Lower lobe of right lung (tissue), 2 donors: Measurements from ENCODE around the gene FIBIN. TPM values are rescaled to one million over a fixed set of nuclear protein-coding genes. Genes with fewer than 3 reads are reported as not detected.

ENCODE experiments used
- ATAC-seq, 2 donors: fragments of 200-7000 bp; cut with Tn5 transposase; one replicate each; pipeline ENCODE4 v1.9.1; 2020 to 2022; ENCODE audit warnings: mild to moderate bottlenecking in 2 of 2, moderate library complexity in 2 of 2
- DNase-seq: peaks from one replicate; pipeline ENCODE4 v3.0.0-alpha.2; 2020
- H3K27ac ChIP-seq: fragments of 200-600 bp; one replicate; pipeline ENCODE4 v1.8.0; 2022
- H3K27me3 ChIP-seq: fragments of 200-600 bp; one replicate; pipeline ENCODE4 v1.8.0; 2022; ENCODE audit warnings: low read depth
- H3K36me3 ChIP-seq: fragments of 200-600 bp; one replicate; pipeline ENCODE4 v1.8.0; 2022; ENCODE audit warnings: mild to moderate bottlenecking
- H3K4me1 ChIP-seq: fragments of 200-600 bp; one replicate; pipeline ENCODE4 v1.8.0; 2022
- H3K4me3 ChIP-seq: fragments of 200-600 bp; one replicate; pipeline ENCODE4 v1.8.0; 2022; ENCODE audit warnings: mild to moderate bottlenecking
- H3K9me3 ChIP-seq: fragments of 200-600 bp; one replicate; pipeline ENCODE4 v1.8.0; 2022
- CTCF ChIP-seq: fragments of 200-600 bp; IDR thresholded peaks from one replicate; pipeline ENCODE4 v1.8.0; 2022; ENCODE audit warnings: antibody characterized with exemption, mild to moderate bottlenecking
- intact Hi-C: fragments of 100-400 bp; cut with DNase I; formaldehyde crosslinking; loops from one replicate; pipeline ENCODE4 v1.11.0; 2022
- total RNA-seq: library from RNA; stranded (reverse); fragmentation: NEBNext Ultra II Directional; extraction: Animal tissue kit (Norgen Biotek cat#: 25700); gene quantifications from one replicate; pipeline ENCODE4 v1.2.1, GENCODE V29; 2021
- donor health status: DM: no; HTN: yes; CAD: no; lungs with severe emphysema.

FIBIN gene
- total RNA-seq, 1 donor from 2014 or later: 27.8 TPM

- H3K36me3 ChIP-seq: no peaks in the 10 kb centered on the region
- no peak within 1 kb of the TSS for H3K27ac ChIP-seq
- no peak for TF ChIP-seq CTCF
- H3K27me3 ChIP-seq: no peaks in the 10 kb centered on the region
- DNase-seq: no peak
- intact Hi-C loops: no loop called here
- no peak within 1 kb of the TSS for H3K4me3 ChIP-seq
- no peaks in the 10 kb centered on the region for H3K4me1 ChIP-seq
- H3K9me3 ChIP-seq: no peaks in the 10 kb centered on the region
- peak; percentile 43 to 75 for ATAC-seq
These were observed 46.6 kb downstream of the FIBIN start, which contains the start of gene BBOX1 for GRCh38 chr11:27040302-27041115. Gene BBOX1, plus strand, starts transcription at chr11:27040815. Its CDS starts 14,616 bp downstream, at chr11:27055431.

GRCh38 chr11:27041141-27041899 is 47.4 kb downstream of the FIBIN start:
- Histone ChIP-seq H3K36me3 (no peaks in the 10 kb centered on the region), H3K27me3 (no peaks in the 10 kb centered on the region), H3K27ac (no peak overlapping the region), H3K9me3 (no peaks in the 10 kb centered on the region), H3K4me1 (no peaks in the 10 kb centered on the region), H3K4me3 (no peak overlapping the region)
- no peak for TF ChIP-seq CTCF
- no peak for DNase-seq
- no peak for ATAC-seq
- intact Hi-C loops: no loop called here

Other genes starting within 250 kb of the FIBIN start
- 0.38 TPM for gene BBOX1, start 46.7 kb downstream of the FIBIN start, total RNA-seq